HG02840 (cell line): ENCODE data around the gene BLCAP.
"Not testable (repeated sequence)": the region's sequence is repeated elsewhere in the genome, so short reads cannot be mapped to it uniquely, and the experiment has no call there.

Experiments
- ATAC-seq: cut with Tn5 transposase; IDR thresholded peaks from one replicate; pipeline ENCODE4 v1.9.1; 2021; ENCODE audit warnings: mild to moderate bottlenecking, moderate library complexity, moderate number of reproducible peaks; ENCODE audit not compliant: unreplicated experiment, low FRiP score

Gene BLCAP

GRCh38 chr20:37558779-37559178 is 31.1 kb upstream of the BLCAP start:
- ATAC-seq: no peak

GRCh38 chr20:37558306-37558705 is 30.6 kb upstream of the BLCAP start:
- no peak for ATAC-seq

- no peak for ATAC-seq
Observed at GRCh38 chr20:37556538-37556937, 28.9 kb upstream of the BLCAP start.

GRCh38 chr20:37554721-37555298 is 27.1 kb upstream of the BLCAP start:
- not testable (repeated sequence) for ATAC-seq

- no peak for ATAC-seq
Observed at GRCh38 chr20:37552415-37552814, 24.7 kb upstream of the BLCAP start.

- ATAC-seq: not testable (repeated sequence)
Observed at GRCh38 chr20:37551660-37552059, 24.0 kb upstream of the BLCAP start.

- not testable (repeated sequence) for ATAC-seq
Observed at GRCh38 chr20:37550101-37550920, 22.6 kb upstream of the BLCAP start.

GRCh38 chr20:37547912-37548311 is 20.2 kb upstream of the BLCAP start:
- no peak for ATAC-seq

- no peak for ATAC-seq
Observed at GRCh38 chr20:37545516-37545915, 17.8 kb upstream of the BLCAP start.

- ATAC-seq: no peak
Observed at GRCh38 chr20:37544386-37544785, 16.7 kb upstream of the BLCAP start.

GRCh38 chr20:37543828-37544227 is 16.2 kb upstream of the BLCAP start:
- no peak for ATAC-seq

GRCh38 chr20:37542281-37542680 is 14.6 kb upstream of the BLCAP start:
- ATAC-seq: no peak

GRCh38 chr20:37541326-37541725 is 13.7 kb upstream of the BLCAP start:
- ATAC-seq: no peak

GRCh38 chr20:37540838-37541237 is 13.2 kb upstream of the BLCAP start:
- ATAC-seq: not testable (repeated sequence)

- ATAC-seq: no peak
Observed at GRCh38 chr20:37540001-37540400, 12.3 kb upstream of the BLCAP start.

GRCh38 chr20:37539424-37539823 is 11.7 kb upstream of the BLCAP start:
- ATAC-seq: no peak

GRCh38 chr20:37538003-37538402 is 10.3 kb upstream of the BLCAP start:
- no peak for ATAC-seq

GRCh38 chr20:37537505-37537904 is 9.8 kb upstream of the BLCAP start:
- no peak for ATAC-seq

- ATAC-seq: no peak
Observed at GRCh38 chr20:37535443-37536132, 7.9 kb upstream of the BLCAP start.

GRCh38 chr20:37534401-37535157 is 6.9 kb upstream of the BLCAP start:
- ATAC-seq: no peak
